Measurements from ENCODE around the gene ZHX3.

The ZHX3 gene

GRCh38 chr20:41359541-41360011 lies 42.0 kb upstream of the ZHX3 start:
- ChIA-PET CTCF (interaction anchor here (1.1 kb wide), 1 partner anchor 11 kb away, joined by 3 read pairs; no protein-coding TSS in a partner anchor), POLR2A (no interaction called here)
- no peak overlapping the region for H3K4me3 ChIP-seq (ENCODE audit: low read depth, low read length)
- no peak for DNase-seq (ENCODE audit: low read depth, low spot score)
- TF ChIP-seq CTCF (IDR thresholded peaks at IDR 0.05; ENCODE audit: insufficient read depth, low read length, missing control alignments) = no peak

GRCh38 chr20:41358717-41359116 lies 41.2 kb upstream of the ZHX3 start:
- no peak for DNase-seq (ENCODE audit: low read depth, low spot score)
- CTCF ChIA-PET = interaction anchor here (0.6 to 1.4 kb wide), 5 partner anchors 9 to 183 kb away, joined by 3 to 4 read pairs (median 3); no protein-coding TSS in a partner anchor
- POLR2A ChIA-PET = no interaction called here
- H3K4me3 ChIP-seq (ENCODE audit: low read depth, low read length) = no peak overlapping the region
- no peak for TF ChIP-seq CTCF (IDR thresholded peaks at IDR 0.05; ENCODE audit: insufficient read depth, low read length, missing control alignments)

GRCh38 chr20:41358230-41358629 lies 40.7 kb upstream of the ZHX3 start:
- TF ChIP-seq CTCF (IDR thresholded peaks at IDR 0.05; ENCODE audit: insufficient read depth, low read length, missing control alignments) = no peak
- POLR2A ChIA-PET = no interaction called here

GRCh38 chr20:41357424-41358163 lies 40.1 kb upstream of the ZHX3 start:
- no peak for DNase-seq (ENCODE audit: low read depth, low spot score)
- ChIA-PET CTCF (interaction anchor here (0.8 to 2.1 kb wide), 3 partner anchors 10 to 184 kb away, joined by 3 to 5 read pairs (median 3); no protein-coding TSS in a partner anchor), POLR2A (no interaction called here)
- no peak for TF ChIP-seq CTCF (IDR thresholded peaks at IDR 0.05; ENCODE audit: insufficient read depth, low read length, missing control alignments)
- H3K4me3 ChIP-seq (ENCODE audit: low read depth, low read length) = no peak overlapping the region

More at GRCh38 chr20:41358230-41358629, 40.7 kb upstream of the ZHX3 start:
- CTCF ChIA-PET = interaction anchor here (0.6 to 1.4 kb wide), 4 partner anchors 9 to 182 kb away, joined by 3 to 4 read pairs (median 3); no protein-coding TSS in a partner anchor
- DNase-seq (ENCODE audit: low read depth, low spot score) = no peak
- H3K4me3 ChIP-seq (ENCODE audit: low read depth, low read length) = no peak overlapping the region

- no peak overlapping the region for H3K4me3 ChIP-seq (ENCODE audit: low read depth, low read length)
- TF ChIP-seq CTCF (IDR thresholded peaks at IDR 0.05; ENCODE audit: insufficient read depth, low read length, missing control alignments) = no peak
- POLR2A ChIA-PET = no interaction called here
- CTCF ChIA-PET = interaction anchor here (2.1 kb wide), 1 partner anchor 184 kb away, joined by 5 read pairs; no protein-coding TSS in a partner anchor
- DNase-seq (ENCODE audit: low read depth, low spot score) = no peak
Measured at GRCh38 chr20:41356951-41357350, 39.4 kb upstream of the ZHX3 start.

- CTCF ChIA-PET = interaction anchor here (2.1 kb wide), 1 partner anchor 183 kb away, joined by 5 read pairs; no protein-coding TSS in a partner anchor
Measured at GRCh38 chr20:41355598-41356203, 38.2 kb upstream of the ZHX3 start.

More at GRCh38 chr20:41355598-41356203, 38.2 kb upstream of the ZHX3 start:
- no peak overlapping the region for H3K4me3 ChIP-seq (ENCODE audit: low read depth, low read length)
- no peak for TF ChIP-seq CTCF (IDR thresholded peaks at IDR 0.05; ENCODE audit: insufficient read depth, low read length, missing control alignments)
- POLR2A ChIA-PET = no interaction called here
- DNase-seq (ENCODE audit: low read depth, low spot score) = no peak

Data from AG04449 (cell line).